NCI-H146 treated with DMSO at 0.1 percent for 48 hours (cell line): ENCODE results near the gene PLIN5.
A peak's percentile ranks its signal among the peaks of the same experiment; 100 is the strongest.

ENCODE experiments used
- DNase-seq: peaks from one replicate; lab custom pipeline; 2025; ENCODE audit not compliant: unreplicated experiment; lab: John Stamatoyannopoulos, UW

Gene PLIN5, protein sequence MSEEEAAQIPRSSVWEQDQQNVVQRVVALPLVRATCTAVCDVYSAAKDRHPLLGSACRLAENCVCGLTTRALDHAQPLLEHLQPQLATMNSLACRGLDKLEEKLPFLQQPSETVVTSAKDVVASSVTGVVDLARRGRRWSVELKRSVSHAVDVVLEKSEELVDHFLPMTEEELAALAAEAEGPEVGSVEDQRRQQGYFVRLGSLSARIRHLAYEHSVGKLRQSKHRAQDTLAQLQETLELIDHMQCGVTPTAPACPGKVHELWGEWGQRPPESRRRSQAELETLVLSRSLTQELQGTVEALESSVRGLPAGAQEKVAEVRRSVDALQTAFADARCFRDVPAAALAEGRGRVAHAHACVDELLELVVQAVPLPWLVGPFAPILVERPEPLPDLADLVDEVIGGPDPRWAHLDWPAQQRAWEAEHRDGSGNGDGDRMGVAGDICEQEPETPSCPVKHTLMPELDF

GRCh38 chr19:4534836-4535658 lies at the start of gene PLIN5:
Gene PLIN5, minus strand, starts transcription at chr19:4535224. Its CDS starts 1,150 bp downstream, at chr19:4534074.
- DNase-seq, result peak; percentile 83

DNA sequence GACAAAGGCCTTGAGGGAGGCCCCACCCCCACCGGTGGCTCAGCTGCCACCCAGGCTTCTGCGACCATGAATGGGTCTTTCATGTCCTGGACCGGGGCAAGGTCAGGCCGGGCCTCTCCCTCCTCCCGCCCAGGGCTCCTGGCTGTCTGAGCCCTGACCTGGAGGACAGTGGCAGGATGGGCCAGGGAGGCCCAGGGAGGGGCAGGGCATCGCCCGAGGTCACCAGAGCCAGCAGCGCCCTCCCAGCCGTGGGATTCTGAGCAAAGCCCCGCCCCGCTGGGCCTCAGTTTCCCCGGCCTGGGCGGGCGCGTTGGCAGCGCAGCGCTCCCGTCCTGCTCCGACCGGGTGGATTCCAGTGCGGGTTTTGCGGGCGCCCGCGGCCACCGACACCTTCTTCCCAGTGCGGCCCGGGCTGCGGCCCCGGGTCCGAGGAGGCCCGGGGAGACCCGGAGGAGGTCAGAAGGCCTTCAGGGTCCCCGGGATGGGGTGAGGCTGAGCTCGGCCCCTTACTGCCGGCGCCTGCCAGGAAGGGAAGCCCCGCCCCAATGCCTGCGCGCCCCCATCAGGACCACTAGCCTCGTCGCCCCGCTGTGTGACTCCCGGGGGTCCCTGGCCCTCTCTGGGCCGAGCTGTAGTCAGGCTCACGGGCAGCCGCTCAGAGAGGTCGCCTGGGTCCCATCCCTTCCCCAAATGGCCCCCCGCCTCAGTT lies 49.1 kb upstream of the PLIN5 start:
- no peak for DNase-seq

DNA sequence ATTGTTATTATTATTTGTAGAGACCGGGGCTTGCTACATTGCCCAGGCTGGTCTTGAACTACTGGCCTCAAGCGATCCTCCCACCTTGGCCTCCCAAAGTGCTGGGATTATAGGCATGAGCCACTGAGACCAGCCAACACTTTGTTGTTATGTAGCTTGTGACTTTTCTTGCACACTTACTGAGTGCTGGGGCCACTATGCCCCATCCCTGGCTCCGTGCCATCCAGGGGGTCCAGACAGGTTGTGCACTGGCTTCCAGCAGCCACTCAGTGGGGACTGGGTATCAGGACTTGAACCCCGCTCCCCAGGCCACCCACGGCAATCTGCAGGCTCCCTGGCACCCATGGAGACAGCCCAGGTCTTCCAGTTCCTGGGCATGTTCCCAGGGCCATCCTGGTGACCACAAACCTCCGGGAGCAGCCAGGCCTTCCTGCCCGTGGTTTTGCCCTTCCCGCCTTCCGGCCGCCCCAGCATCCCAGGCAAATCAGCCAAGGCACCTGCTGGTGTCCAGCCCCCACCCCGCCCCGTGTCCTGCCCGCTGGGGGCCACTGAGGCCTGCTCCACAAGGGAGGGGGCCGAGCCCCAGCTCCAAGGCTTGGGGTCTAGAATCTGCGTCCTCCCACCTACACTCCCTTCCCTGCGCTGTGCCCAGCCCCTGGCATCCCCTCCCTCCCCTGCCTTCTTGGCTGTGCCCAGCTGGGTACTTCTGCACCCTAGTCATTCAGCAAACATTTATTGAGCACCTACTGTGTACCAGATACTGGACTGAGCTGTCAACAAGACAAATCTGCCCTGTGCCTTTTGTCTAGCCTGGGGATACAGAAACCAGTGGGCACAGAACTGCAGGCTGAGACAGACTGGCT lies 48.2 kb upstream of the PLIN5 start:
- DNase-seq, result no peak

DNA sequence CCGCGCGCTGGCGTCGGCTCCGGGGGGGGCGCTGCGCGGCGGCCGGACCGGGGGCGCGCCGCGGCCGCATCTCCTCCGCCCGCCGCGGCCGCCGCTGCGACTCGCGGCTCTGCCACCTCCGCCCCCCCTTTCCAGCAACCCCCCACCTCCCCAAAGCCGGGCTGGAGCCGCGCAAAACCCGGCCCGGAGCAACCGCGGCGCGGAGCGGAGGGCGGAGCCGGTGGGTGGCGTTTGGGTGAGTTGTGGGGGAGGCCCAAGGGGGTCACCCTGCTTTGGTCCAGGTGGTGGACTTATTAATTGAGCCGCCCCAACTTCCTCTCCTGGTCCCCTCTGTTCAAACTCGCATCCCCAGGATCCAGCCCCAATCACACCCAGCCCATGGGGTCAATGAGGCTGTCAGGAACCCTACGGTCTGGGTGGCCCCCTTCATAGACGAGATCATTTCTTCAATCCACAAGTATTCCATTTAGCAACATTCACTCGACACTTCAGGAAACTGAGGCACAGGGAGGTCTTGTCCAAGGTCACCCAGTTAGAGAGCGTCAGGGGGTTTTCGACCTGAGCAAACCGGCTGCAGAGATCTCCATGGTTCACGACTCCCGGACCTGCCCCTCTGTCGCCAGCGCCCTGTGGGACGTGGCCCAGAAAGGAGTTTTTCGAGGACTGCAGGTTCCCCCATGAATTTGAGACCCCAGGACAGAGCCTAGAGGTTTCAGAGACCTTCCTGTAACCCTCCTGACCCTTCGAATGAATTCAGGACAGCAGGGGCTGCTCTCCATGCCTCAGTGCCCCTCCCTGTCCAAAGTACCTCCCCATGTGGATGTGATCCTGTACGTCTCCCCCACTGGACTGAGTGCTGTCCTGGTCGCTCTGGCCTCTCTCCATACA lies 46.9 kb upstream of the PLIN5 start:
- DNase-seq, result no peak

GRCh38 chr19:4580961-4581665 lies 46.1 kb upstream of the PLIN5 start:
- no peak for DNase-seq

DNA sequence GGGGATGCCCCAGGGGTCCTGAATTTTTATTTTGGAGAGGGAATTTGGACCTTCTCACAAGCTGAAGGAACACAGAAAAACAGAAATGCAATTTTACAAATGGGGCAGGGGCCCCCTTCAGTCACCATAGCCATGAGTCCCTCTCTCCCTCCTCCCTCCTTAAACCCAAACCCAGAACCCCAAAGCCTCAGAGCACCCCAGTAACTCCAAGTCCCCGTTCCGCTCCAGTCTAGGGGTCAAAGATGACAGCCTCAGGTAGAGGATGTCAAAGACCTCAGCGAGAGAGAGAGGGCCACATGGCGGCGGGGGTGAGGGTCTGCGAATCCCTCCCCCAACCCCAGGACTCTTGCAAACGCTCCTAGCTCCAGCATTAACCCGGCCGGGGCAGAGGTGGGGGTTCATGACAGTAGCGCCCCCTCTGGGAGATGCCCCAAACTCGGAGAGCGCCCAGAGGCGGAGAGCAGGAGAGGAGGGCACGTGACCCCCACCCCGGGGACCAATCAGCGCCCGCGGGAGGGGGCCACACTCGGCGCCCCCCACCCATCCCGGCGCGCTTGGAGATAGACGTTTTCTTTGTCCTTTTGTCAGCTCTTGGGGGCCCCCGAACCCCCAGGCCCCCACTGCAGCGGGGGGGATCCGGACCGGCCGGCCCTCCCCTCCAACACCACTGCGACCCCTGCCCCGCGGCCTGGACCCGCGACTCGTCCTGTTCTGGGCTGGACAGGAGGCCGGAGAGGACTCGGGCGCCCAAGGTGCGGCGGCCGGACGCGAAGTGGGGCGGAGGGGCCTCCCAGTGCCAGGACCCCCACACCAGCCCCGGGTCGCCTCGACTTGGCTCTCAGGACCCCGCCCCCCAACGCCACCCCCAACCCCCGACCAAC lies 45.2 kb upstream of the PLIN5 start:
- no peak for DNase-seq

- DNase-seq, result no peak
Observed at GRCh38 chr19:4579389-4579788, 44.4 kb upstream of the PLIN5 start.

- no peak for DNase-seq
Observed at GRCh38 chr19:4578552-4579248, 43.7 kb upstream of the PLIN5 start.

DNA sequence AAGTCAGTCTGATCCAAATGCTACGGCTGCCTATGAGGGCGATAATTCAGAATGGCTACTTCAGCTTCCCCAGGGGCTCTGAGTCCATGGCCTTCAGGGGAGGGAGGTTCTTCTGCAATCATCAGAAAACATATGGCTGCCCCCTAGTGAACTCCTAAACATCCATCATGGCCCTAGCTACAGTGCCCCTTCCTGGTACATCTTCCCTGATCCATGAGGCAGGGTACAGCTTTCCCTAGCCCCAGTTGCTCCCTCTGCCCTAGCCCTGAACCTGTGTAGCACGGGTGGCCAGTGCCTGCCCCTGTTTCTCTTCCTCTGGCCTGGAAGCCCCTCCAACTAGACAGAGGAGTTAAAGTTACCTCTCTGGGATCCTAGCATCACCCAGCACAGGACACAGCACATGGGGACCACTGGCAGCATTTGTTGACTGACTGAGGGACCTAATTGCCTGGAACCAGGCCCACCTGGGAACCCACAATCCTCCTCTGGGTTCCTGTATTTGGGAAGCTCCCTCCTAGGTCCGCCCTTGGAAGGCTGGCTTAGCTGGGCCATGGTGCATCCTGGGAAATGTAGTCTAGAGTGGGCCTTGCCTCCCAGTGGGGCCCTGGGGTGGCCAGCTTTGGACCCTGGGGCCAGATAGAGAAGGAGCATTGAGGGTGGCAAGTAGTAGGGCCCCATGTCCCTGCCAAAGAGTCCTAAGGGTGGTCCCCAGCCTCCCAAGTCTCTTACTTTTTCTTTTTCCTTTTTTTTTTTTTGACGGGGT lies 42.2 kb upstream of the PLIN5 start:
- DNase-seq, result no peak

GRCh38 chr19:4576016-4576933 lies 41.3 kb upstream of the PLIN5 start:
- DNase-seq, result no peak

- no peak for DNase-seq
Observed at GRCh38 chr19:4575267-4576015, 40.4 kb upstream of the PLIN5 start.

- no peak for DNase-seq
Observed at GRCh38 chr19:4573682-4574081, 38.7 kb upstream of the PLIN5 start.

GRCh38 chr19:4571305-4571917 lies 36.4 kb upstream of the PLIN5 start:
- DNase-seq, result no peak

DNA sequence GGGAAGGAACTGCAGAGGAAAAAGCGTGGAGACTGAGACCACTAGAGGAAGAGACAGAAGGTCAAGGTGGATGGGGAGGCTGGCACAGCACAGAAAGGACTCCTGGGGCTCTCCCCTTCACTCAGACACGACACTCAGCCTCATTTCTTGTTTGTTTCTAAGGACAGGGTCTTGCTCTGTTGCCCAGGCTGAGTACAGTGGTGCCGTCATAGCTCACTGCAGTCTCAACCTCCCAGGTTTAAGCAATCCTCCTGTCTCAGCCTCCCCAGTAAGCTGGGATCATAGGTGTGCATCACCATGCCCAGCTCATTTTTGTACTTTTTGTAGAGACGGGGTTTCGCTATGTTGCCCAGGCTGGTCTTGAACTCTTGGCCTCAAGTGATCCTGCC lies 35.9 kb upstream of the PLIN5 start:
- no peak for DNase-seq
